Fibroblast of skin of left biceps (primary cell): ENCODE results near the gene DCPS.
"Not testable (repeated sequence)": the region's sequence is repeated elsewhere in the genome, so short reads cannot be mapped to it uniquely, and the experiment has no call there.

ENCODE experiments used
- DNase-seq, 2 experiments: peaks; one replicate each; pipeline ENCODE4 v3.0.0-alpha.2; 2013; ENCODE audit warnings: low read depth in 2 of 2

DCPS gene

GRCh38 chr11:126345283-126345682 is 41.4 kb downstream of the DCPS start:
- DNase-seq, result no peak

DNA sequence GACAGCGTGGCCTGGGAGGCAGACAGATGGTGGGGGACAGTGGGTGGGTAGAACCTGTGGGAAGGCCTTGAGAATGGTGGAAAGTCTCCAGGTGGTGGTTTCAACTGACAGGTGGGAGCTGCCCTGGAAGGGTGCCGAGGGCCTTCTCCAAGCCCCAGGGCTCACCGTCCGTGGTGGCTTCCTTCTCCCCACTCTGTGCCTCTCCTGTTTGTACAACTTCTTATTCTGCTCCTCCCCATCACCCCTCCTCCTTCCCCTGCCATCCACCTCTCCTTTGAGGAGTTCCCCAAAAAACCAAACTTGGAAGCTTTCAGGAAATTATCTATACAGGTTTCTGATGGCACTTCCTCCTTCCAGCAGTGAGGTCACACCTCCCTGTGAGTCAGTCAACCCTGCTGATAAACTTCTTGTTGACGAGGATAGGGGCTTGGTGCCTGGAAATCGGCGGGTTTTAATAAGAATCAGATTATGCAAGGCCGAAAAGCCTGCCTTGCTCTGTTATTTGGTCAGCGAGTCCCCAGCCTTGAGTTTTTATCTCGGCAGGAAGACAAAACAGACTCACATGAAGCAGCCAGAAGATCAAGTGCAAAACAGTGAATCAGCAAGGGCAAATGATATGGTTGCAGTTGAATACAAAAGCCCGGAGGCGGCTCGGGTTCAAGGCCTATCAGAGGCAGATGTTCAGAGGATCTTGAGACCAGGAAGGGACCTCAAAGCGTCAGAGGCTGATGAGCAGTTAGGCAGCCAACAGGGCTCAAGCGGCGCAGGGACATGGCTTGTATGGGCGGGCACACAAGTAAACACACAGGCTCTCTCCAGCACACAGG is 42.1 kb downstream of the DCPS start:
- DNase-seq, result peak in 1 of 2 experiments; percentile 37

GRCh38 chr11:126346586-126346940 is 42.7 kb downstream of the DCPS start:
- no peak for DNase-seq

GRCh38 chr11:126346946-126347345 is 43.1 kb downstream of the DCPS start:
- not testable (repeated sequence) for DNase-seq

GRCh38 chr11:126347751-126348668 is 44.1 kb downstream of the DCPS start:
- DNase-seq, result no peak

- no peak for DNase-seq
These were observed 45.1 kb downstream of the DCPS start for GRCh38 chr11:126348806-126349582.

DNA sequence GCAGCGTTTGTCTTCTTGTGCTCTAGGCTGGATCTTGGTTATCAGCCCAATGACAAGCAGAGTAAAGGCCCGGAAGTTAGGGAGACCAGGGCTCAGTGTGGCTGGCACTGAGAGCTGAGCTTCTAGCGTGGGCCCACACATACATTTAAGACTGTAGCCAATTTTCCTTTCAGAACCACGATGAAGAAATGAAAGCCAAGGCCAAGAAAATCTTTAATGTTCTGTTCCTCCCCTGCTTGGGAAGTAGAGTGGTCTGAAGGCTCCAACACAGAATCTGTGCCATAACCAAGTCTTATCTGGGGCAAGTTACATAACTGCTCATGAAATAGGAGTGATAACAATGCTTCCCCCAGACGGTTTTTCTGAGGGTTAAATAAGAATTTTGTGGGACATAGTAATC is 47.0 kb downstream of the DCPS start:
- no peak for DNase-seq

GRCh38 chr11:126352163-126352562 is 48.3 kb downstream of the DCPS start:
- no peak for DNase-seq

DNA sequence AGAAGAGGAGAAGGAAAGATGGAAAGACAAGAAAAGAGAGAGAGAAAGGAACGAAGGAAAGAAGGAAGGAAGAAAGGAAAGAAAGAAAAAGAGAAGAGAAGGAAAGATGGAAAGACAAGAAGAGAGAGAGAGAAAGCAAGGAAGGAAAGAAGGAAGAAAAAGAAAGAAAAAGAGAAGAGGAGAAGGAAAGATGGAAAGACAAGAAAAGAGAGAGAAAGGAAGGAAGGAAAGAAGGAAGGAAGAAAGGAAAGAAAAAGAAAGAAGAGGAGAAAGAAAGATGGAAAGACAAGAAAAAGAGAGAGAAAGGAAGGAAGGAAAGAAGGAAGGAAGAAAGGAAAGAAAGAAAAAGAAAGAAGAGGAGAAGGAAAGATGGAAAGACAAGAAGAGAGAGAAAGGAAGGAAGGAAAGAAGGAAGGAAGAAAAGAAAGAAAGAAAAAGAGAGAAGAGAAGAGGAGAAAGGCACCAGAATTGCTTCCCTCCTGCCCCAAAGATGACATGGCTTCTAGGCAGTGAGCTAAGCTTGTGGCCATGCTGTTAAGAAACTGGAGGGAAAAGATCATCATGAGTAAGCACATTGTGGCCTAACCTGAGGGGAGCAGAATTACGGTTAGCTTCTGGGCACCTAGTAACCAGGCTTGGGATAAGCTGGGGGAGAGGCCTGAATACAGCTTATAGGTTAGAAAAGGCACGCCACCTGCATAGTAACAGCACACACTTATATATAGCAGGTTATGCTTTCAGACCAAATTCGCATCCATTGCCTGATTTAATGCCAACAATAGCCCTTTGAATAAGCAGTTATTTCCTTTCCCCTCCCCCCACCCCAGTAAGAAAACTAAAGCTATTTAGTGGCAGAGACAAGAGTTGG is 49.3 kb downstream of the DCPS start:
- DNase-seq, result no peak

GRCh38 chr11:126354631-126355323 is 50.9 kb downstream of the DCPS start:
- no peak for DNase-seq

DNA sequence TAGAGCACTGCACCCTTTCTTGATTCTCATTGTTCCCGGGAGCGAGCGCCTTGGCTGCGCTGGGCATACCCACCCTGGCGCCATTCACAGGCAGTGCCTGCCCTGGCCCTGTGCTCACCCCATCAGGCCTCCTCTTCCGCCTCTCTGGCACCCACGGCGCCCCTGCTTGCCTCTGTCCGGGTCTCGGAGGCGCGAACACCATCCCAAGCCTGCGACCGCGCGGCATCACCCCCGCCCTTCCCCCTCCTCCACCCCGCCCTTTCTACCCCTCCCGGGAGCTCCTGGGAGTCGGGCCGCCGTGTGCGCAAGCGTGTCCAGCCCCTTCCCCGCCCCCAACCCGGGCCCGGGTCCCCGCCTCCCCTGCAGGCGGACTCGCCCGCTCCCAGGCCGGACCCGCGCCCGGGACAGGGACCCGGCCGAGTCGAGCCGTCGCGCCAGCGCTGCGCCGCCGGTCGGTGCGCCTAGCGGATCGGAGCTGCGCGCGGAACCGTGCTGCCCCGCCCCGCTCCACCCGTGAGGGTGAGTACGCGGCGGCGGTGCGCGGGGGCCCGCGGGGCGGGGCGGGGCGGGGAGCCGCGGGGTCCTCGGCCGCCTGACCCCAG is 51.6 kb downstream of the DCPS start, which contains the start of gene ST3GAL4:
Gene ST3GAL4 (plus strand): TSS at position 363 of the 602 bp plus-strand sequence. CDS start 50,470 bp downstream, outside the sequence.
- DNase-seq, result no peak

GRCh38 chr11:126355926-126356897 is 52.4 kb downstream of the DCPS start:
- no peak for DNase-seq

- no peak for DNase-seq
These were observed 53.4 kb downstream of the DCPS start for GRCh38 chr11:126357055-126357962.

- DNase-seq, result no peak
These were observed 54.3 kb downstream of the DCPS start for GRCh38 chr11:126357969-126358762.

- DNase-seq, result no peak
These were observed 54.9 kb downstream of the DCPS start for GRCh38 chr11:126358763-126359160.

DNA sequence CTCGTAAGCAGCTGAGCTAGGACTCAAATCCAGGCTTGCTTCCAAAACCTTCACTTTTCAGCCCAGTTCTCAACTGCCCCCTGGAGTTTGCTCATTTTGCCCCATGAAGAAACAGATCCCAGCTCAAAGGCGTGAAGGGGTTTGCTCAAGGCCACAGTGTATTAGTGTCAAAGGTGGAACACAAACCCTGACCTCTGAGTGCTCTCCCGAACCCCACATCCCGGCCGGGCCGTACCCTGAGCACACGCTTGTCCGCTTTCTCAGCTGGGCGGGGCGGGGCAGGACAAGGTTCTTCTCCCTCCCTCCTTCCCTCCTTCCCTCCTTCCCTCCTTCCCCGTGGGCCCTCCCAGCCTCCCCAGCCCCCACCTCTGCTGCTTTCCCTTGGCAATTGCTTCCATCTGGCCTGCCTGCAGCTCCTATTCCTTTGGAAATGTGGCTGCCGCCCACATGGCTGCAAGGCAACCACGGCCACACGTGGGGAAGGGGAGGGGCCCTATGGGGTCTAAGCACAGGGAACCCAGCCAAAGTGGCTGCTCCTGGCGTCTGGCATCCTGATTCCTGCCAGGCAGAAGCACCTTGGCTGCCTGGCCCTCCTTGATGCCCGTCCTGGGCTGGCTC is 55.7 kb downstream of the DCPS start:
- peak; percentile 78 for DNase-seq
